Activated T-cell treated with anti-CD3 and anti-CD28 coated beads, Interleukin-2, amount 50 U/mL, for 48 hours (primary cell): ENCODE measurements around the gene NEURL3.

Source experiments
- DNase-seq, 2 experiments: peaks; one replicate each; pipeline ENCODE4 v3.0.0-alpha.2; 2020

NEURL3 gene

DNA sequence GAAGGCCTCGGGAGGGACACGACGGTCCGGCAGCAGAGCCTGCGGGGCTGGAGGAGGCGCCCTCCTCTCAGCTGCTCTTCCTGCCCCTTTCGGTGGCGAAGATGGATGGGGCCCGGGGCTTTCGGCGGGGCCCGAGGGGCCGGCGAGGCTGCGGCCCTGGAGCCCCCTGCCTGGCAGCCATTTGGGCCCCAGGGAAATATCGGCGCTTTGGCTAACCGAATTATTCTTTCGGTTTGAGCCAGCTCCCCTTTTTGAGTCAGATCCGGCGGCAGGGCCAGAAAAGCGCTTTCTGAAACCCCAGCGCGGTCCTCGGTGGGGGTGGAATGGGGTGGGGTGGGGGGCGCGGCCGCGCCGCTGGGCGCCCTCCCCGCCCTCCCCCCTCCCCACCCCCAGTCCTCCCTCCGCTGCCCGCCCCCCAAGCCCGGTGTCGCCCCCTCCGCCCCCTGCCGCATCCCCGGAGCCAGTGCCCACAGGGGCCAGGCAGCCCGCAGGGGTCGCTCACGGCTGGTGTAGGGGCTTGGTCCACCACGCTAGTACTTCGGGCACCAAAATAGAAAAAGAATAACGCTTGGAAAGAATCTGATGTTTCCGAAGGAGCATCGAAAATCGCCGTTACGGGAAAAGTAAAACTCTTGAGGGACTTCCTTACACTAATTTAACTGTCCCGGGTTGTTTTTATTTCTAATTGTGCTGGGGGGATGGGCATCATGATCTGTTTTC, 22.3 kb upstream of the NEURL3 start:
- DNase-seq = peak; percentile 85 to 87

DNA sequence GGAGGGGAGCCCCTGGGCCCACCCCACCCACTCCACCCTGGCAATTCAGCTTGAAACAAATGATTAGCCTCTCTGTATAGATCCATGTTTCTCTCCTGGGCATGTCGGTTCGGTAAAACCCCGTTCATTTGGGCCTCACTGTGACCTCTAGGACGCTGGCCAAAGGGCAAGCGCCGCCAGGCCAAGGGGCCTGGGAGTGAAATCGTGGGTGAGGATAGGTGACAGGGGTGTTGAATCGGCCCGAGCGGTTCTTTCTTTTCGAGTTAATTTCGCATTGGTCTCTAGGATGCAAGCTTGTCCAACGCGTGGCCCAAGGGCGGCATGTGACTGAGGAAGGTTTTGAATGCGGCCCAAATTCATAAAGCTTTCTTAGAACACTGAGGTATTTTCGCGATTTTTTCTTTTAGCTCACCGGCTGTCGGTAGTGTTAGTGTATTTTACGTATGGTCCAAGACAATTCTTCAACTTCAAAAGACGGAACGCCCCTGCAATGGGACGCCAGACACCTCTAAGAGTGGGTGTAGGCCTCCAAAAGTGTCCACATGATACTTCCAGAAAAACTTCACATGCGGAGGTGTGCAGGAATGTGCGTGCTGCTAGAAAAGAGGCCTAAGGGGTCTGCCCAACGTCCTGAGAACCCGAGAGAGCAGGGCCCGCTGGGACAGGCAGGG, 21.6 kb upstream of the NEURL3 start:
- no peak for DNase-seq

DNA sequence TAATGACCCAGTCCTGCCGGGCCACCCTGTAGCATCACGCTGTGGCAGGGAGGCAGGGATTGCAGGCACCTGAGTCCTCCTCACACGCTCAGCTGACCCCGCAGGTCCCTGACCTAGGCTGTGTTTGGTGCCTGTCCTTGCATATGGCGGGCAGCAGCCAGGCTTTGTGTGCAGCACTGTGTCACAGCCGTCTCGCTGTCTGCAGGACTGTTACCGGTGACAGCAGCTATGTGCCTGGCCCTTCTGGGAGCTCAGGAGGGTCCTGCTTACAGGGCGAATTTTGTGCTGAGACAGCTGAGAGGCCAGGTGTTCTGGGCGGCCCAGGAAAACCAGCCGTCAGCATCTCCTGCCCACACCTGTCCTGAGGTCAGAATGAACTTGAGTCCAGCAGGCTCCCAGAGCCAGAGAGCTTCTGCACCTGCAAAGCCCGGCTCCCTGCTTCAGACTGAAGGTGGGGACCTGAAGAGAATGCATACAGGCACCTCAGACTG, 21.0 kb upstream of the NEURL3 start:
- DNase-seq = peak in 1 of 2 experiments; percentile 37

DNA sequence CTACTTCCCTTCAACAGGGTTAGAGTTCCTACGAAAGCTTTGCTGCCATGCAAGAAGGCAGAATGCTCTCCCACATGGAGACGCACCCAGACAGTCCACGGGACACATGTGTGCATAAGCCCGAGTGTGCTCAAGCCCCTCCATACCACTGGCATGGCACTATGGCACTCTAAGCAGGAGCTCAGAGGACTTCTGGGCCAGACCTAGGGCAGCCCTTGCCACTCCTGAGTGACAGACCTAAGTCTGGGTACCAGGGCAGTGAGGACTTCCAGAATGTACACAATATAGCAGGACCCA, 20.0 kb upstream of the NEURL3 start:
- peak in 1 of 2 experiments; percentile 46 for DNase-seq

DNA sequence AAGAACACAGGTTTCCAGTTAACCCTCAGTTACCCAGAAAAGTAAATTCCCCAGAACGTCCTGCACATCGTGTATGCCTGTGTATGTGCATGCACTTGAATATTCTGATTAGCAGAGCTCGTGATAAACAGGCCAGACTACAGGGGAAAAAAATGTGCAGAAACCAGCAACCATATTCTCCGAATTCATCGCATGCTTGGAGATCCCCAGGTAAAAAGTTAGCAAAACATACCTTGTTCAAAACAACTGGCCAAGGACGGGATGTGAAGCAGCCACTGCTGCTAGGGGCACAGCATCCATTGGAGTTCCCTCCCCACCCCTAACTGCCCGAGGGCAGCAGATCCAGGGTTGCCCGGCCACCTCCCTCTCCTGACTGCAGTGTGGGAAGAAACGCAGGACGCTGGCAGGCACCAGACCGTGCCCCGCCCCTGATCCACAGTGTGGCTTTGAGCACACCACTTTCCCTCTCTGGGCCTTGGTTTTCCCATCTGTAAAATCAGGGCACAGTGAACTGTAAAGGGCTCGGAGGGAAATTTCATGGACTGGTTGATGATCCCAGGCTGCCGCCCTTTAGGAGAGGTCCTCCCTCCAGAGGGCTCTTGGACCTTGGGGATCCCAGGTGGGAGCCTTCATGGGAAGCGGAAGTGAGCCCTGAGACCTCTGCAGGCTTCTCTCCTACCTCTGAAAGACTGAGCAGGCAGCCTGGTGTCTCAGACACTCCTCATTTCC, 19.5 kb upstream of the NEURL3 start:
- DNase-seq = peak in 1 of 2 experiments; percentile 54

DNA sequence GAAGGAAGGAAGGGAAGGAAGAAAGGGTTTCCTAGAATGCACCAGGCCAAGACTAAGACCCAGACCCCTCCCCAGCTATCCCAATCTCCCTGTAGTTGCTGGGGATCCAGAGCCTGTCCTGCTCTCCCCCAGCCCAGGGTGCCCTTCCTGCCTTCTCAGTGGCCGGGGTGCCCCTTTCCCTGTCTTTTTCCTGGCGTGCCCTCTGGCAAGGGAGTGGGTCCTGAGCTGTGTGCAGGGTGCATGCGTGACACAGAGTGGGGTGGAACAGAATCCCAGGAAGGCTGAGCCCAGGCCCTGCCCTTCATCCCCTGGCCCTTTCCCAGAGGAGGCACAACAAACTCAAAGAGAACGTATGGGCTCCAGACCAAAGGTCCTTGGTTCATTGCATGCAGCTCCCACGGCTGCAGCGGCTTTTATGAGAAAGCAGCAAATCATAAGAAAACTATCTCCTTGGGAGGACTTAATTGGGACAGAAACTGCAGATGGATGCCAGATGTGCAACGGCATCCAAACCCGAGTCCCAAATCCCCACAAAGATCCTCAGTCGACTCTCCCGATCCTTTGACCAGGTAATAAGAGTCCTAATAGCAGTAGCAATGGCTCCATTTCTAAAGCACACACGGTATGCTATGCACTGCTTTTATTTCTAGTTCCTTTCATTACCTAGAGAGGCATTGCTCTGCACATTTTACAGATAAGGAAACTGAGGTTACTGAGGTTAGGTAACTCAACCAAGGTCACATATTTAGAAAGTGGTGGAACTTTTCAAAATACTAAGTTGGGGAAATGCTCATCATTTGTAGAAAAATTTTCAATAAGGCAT, 18.7 kb upstream of the NEURL3 start:
- DNase-seq = peak in 1 of 2 experiments; percentile 42

DNA sequence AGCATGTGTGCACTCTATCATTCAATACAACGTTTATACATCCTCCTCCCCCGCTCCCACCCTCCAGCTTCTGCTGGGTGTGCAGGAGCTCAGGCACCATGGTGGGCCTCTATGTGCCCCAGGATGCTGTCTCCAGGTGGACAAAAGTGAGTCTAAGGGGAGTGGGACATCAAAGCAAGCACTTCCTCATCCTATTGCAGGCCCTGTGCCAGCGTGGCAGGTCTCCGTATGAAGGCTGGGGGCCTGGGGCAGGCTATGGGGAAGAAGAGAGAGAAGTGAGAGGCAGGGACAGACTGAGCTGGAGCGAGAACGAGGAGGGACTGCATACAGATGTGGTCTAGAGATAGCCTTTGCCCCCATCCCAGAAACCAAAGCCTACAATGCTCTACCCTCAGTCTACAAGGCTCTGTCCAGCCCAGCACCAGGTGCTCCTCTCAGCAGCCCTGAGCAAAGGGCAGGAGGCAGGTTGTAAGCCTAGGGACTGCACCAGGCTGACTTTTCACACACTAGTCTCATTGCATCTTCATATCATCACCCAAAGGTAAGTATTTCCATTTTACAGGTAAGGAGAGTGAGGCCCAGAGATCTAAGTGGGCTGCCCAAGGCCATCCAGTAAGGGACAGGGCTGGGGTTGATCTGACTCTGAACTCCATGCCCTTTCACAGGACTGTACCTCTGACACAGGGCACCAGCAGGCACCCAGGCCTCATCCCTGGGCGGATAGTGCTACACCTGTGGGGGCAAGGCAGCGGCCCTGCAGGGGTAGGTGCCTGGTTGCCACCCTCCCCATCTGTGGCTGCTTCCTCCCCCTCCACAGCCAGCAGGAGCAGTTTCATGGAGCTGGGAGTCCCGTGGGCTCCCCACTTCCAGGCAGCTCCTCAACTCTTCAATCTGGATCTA, 17.4 kb upstream of the NEURL3 start:
- DNase-seq = no peak

DNA sequence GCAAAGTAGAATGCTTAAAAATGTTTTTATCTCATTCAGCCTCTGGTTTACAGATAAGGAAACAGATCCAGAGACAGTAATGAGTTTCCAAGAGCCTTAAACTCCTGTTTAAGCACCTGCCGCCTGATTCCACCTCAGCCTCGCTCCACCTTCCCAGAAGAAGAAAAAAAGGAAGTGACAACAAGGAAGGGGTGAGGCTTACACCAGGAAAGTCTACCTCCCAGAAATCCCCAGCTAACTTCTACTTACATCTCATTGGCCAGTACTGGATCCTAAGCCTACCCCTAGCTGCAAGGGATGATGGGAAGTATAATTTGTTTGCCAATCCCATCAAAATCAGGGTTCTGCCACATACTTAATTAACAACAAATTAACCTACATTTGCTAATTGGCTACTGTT, 16.1 kb upstream of the NEURL3 start:
- DNase-seq = no peak

DNA sequence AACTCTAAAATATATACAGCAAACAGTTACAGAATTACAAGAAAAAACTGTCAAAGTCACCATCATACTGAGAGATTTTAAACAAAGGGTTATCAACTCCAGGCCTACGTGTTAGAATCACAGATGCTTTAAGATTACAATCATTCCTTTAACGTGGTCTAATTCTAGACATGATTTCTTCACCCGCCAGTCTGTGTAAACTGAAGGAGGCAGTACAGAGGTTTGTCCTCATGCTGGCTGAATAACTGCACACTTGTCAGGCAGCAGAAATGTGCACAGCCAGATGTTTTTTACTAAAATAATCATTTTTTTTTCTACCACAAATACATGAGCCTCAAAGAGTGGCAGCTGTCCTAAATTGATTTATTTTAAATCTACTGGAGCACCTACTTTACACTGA, 15.5 kb upstream of the NEURL3 start:
- no peak for DNase-seq

DNA sequence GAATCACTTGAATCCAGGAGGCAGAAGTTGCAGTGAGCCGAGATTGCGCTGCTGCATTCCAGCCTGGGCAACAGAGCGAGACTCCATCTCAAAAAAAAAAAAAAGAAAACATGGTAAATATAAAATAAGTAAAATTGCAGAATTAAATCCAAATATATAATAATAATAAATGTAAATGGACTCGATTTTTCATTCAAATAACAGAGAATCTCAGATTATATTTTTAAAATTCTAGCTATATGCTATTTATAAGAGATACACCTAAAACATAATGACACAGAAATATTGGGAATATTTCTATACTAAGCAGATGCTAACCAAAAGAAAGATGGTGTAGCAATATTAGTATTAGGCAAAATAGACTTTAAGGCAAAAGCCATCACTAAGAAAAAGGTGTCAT, 15.1 kb upstream of the NEURL3 start:
- DNase-seq = no peak

DNA sequence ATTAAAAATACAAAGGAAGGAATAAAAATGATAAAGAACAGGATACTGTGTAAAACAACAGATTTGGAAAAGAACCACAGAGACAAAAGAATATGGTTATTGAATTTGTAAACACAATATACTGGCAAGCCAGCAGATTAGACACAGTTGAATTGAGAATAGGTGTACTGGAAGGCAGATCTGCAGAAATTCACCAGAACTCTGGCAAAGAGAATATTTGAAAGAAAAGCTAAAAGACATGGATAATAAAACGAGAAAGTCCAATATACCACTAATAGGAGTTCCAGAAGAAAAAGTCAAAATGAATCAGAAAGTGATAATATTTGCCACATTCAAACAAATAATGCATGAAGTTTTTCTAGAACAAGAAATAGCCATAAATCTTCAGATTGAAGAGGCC, 11.9 kb upstream of the NEURL3 start:
- no peak for DNase-seq

DNA sequence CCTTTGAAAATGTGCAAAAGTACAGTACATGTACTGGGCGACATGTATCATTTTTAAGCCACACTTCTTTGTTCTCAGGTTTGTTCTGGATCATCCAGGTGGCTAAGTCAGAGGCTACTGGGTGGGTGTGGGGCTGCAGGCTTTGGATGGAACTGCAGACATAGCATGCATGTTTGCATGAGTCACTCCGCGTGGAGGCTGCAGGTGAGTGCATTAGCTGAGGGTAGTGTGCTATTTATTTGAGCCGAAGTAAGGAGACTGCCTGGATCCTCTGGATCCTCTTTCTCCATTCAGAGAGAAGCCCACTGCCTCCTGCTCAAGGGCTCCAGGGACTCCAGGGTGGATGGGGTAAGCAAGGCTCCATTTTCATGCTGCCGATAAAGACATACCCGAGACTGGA, 9.4 kb upstream of the NEURL3 start:
- DNase-seq = no peak

DNA sequence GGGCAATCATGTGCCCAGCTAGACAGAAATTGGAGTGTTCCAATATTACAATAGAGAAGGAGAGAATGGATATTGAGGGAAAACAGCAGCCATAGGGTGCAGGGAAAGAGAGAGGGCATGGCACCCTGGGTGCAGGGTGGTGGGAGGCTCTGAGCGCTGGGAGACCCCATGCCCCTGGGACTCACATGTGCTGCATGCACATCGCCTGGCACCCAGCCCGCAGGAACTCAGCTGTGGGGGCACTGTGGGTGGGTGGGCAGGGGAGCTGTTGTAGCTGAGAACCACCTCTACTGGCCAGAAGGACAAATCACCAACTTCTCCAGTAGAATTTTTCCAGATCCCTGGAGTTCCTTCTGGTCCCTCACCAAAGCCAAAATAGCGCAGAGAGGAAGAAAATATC, 7.2 kb upstream of the NEURL3 start:
- DNase-seq = peak in 1 of 2 experiments; percentile 1

DNA sequence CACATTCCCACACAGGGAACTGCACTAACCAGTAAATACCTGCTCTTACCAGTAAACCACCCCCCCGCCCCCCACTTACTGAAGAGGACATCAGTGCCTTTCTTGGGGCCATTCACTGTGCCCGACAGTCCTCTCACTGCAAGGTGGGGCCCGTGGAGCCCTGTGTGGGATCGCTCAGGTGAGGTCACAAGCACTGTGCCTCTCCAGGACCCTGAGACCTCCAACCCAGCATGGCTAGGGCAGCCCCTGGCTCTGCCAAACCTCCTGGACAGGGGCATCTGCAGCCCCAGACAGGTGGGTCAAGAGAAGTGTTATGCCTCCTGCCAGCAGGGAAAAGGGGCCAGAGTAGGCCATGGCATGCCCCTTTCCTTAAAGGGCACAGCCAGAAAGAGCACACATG, 6.7 kb upstream of the NEURL3 start:
- peak in 1 of 2 experiments; percentile 18 for DNase-seq

DNA sequence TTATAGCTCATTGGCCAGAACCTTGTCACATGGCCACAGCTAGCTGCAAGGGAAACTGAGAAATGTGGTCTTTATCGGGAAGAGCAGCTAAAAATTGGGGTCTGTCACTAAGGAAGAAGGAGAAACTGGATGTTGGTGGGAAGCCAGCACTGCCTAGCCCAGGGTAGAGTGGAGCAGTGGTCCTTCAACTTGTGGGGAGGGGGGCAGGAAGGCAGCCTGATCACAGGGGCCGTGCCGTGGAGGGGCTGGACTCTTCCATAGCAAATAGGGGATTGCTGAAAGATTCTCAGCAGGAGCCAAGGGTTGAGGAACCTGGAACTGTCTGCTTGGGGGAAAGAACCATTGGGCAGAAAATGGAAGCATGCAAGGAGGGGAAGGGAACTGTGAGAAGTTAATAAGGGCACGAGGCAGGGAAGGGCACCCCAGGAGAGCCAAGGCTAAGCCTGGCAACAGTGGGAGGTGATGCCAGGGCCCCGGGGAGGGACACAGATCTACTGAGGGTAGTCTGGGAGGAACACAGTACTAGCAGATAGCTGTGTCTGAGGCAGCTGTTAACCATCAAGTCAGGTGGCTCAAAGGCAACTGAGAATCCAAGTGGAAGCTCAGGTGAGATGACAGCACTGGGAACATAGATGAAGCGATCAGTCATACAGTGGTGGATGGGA, 5.9 kb upstream of the NEURL3 start:
- no peak for DNase-seq

DNA sequence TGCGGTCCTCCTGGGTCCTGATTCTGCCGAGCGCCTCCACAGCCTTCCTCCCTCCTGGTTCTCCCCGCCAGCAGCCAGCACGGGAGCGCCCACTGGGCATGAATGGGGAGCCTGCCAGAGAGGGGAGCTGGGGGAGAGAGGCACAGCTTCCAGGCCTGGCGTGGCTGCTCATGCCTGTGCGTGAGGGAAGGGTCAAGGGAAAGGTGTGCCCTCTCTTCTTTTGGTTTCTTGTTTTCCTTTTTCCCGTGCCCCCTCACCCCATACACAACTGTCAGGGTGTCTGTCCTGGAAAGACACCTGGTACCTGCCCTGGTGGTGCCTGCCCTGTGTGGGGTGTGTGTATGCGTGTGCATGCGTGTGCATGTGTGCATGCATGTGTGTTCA, 4.7 kb upstream of the NEURL3 start:
- DNase-seq = no peak

DNA sequence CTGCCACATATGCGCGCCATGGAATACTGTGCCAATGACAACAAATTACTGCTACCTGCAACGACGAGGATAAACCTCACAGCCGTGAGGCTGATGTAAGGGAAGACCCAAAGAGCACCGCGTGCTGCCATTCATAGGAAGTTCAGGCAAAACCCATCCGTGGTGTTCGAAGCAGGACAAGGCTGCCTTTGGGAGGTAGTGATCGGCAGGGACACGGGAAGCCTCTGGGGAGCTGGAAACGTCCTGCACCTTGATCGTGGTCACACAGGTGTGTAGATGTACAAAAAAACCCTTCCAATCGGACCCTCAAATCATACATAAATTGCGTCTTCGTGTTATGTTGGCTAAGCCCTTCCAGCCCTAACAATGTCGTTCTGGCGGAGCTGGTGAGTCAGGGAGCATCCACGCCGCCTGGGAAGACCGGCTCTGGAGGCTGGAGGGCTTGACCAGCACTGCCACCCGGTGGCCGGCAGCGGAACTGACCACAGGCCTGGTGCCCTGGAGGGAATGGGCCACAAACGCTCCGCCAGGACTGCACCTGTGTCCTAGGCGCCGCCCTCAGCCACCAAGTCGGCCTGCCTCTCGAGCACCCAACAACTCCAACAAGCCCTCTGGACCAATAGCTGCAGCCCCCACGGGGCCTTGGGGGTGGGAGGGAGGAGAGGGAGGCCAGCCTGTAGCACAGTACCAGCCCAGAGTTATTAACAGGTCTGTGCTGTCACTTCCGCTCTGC, 4.1 kb upstream of the NEURL3 start:
- peak; percentile 84 to 88 for DNase-seq

DNA sequence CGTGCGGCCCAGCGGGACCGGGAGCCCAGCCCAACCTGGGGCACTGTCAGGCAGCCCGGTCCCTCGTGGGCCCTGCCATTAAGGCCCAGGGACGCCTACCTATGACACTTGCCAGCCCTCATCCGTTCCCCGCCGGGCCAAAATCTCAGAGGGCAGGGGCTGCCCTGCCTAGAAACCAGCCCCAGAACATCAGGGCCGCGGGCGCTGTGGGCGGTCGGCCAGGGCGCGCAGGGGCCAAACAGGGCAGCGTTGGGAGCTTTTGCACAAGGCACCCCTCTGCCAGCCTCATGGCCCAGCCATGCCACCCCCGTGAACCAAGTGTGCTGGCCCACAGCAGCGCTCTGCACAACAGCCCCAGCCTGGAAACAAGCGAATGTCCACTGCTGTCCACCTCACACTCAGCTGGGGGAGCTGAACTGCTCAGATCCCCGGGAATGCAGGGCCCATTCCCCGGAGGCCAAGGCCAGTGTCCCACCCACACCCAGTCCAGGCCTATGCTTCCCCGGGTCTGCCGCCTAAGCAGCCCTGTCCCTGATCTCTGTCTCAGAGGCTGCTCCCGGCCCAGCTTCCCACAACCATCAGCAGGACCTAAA, 3.5 kb upstream of the NEURL3 start:
- DNase-seq = peak; percentile 36 to 38

DNA sequence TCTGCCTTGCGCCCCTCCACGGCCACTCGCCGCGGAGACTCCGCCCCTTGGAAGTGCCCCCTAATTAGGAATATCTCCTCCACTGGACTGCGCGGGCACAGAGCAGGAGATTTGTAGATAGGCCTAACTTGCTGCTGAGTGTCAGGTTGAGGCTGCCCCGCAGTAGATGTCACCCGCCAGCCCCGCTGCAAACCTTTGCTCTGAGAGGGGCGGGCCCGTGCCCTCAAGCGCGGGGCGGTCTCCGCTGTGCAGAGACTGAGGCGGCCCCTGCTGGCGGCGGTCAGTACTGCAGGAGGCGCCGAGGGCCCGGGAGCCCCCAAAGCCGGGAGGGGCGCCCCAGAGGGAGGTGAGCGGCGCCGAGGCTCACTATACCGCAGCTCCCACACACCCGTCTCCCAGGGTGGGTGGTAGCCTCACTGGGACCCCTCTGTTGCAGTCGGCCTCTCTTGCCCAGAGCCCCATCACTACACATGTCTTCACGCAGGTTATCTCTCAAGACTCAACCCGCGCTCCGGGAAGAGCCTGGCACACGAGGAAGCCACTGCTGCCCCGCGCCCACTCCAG, 2.9 kb upstream of the NEURL3 start:
- peak; percentile 93 to 94 for DNase-seq

DNA sequence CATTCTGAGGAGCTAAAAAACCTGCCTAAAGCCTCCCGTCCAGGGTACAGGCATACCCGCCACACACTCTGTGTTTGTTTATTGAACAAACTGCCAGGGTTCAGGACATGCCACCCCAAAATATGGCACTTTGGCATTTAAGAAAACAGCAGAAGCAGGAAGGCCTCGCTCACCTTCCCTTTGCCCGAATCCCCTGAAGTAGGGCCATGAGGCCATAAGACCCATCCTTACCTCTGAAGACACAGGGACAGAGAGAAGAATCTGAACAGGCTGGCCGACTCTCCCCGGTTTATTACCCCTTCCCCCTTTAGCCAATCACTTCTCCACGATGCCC, 1.7 kb upstream of the NEURL3 start:
- peak in 1 of 2 experiments; percentile 12 for DNase-seq
